GM18498 (cell line): ENCODE results near the gene ARHGAP26.

Experiments used
- ATAC-seq: cut with Tn5 transposase; IDR thresholded peaks from one replicate; pipeline ENCODE4 v1.9.1; 2021; ENCODE audit warnings: mild to moderate bottlenecking, moderate library complexity; ENCODE audit not compliant: unreplicated experiment

Gene ARHGAP26

DNA sequence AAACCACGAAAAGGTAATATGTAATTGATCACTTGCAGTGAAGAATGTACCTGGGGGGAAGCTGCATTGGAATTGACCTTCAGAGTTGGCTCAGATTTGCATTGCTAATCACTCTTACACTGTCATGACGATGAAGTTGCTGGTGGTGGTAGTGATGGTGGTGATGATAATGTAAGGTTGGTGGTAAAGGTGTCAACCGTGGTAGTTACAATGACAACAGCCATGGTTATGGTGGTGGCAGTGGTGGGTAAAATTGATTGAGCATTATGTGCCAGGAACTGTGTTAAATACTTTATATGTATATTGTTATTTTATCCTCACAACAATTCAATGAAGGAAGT, 350.9 kb downstream of the ARHGAP26 start:
- no peak for ATAC-seq

DNA sequence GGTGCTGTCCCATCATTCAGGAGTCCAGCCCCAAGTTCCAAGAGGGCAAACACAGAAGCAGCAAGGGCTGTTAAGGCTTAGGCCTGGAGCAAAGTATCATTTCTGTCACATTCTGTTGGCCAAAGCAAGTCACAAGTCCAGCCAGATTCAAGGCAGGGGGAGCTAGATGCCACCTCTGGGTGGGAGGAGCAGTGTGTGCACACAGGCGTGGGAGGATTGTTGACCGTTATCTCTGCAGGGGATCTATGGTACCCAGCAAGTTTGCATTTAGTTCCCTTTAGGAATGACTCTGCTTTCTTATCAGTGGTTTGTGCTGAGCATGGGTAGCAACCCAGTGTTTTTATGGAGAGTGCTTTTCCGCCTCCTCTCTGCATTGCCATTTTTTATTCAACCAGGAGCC, 354.4 kb downstream of the ARHGAP26 start:
- no peak for ATAC-seq

DNA sequence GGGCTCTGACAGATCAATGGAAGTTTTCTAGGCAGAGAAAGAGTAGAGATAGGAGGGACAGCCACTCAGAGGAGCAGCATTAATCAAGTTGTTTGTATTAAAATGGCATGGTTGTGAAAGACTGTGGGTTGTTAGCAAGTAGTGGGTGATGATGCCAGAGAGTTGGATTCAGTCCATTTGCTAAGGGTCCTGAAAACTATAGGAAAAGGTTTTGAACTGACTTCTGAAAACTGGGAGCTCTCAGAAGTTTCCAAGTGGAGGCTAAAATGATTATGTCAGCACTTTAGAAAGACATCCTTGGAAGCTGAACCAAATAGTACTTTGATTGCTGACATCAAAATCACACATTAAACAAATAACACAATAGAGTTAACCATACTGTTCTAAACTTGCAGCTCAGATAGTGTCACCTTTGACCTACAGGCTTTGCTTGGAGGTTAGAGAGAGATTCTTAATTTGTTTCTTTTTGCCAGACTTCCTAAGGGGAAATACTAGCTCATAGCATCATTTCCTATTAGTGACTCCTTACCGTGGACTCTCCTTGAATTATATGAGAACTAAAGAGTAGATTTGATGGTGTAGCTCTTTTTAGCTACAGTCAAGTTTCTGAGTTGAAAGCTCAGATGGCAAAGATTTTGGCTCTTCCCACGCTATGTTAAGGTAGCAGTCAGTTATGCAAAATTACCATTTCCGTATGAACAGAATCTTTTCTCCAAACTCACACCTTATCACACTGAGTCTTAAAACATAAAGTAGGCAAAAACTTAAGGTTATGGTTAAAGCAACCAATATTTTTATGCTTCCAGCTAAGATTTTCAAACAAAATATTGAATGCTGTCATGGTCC, 356.2 kb downstream of the ARHGAP26 start:
- no peak for ATAC-seq

DNA sequence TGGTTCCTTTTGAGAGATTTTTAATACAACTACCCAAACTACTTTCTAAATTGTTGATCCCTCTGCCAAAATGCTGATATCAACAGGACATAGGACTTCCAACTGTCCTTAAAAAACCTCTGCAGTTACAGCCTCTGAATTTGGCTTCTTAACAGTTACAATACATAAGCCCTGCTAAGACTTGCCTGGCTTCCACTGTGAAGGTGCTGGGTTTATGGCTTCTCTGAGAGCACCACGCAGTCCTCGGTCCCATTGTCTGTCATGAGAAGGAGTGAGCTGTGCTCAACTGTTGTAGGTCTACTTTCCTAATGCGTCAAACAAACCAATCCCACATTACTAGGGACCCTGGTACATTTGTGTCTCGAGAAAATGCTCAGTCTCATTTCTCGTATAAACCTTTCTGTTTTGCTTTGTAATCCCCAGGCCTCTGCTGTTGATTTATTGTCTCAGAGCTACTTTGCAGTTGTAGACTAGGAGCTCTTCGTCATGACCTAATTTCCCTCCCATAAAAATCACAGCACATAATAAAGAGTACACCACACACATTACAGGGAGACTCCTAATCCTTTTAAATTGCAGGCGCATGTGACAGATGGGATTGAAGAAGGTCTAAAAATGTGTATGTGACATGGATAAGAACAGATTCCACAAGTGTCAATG, 358.4 kb downstream of the ARHGAP26 start:
- ATAC-seq = no peak

DNA sequence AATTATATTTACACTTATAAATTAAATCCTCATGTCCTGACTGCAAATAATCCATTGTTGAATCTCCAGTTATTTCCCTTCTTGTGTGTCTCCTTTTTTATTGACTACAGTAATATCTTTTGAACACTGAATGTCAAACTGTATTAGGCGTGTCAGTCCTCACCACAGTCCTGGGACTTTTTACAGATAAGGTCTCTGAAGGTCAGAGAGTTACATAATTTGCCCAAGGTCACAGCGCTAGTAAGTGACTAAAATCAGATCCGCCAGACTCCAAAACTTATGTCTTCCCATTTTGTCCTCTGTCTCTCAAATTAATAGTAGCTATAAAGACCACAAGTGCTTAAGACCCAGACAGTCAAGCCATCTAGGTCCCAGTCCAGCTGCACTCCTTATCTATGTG, 359.0 kb downstream of the ARHGAP26 start:
- ATAC-seq = no peak

DNA sequence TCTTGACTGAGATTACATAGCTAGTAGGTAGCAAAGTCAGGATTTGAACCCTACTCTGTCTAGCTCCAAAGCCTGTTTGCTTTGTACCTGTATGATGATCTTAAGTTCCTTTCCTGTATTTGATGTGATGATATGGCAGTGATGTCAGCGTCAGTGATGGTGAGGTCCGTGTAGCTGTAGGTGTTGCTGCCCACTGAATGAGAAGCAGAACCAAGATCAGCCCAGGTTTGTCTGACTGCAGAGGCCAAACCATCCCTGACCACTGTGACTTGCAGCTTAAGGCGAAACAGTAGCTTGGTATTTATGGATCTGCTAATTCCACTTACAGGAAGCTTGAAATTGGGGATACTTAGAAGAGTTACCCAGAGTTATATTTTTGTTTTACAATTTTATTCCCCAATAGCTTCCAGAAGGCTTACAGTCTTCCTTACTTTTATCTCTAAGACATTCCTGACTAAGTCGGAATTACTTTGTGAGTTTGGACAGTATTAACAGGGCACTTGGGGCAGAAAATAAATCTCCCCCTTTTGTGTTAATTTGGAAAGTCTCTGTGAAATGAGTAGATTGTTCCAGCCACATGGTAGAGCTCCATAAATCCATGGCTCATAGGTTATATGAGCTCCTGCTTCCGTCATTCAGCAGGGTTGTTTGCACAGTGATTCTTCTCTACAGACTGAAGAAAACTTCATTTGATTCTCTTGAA, 359.9 kb downstream of the ARHGAP26 start:
- ATAC-seq = no peak

DNA sequence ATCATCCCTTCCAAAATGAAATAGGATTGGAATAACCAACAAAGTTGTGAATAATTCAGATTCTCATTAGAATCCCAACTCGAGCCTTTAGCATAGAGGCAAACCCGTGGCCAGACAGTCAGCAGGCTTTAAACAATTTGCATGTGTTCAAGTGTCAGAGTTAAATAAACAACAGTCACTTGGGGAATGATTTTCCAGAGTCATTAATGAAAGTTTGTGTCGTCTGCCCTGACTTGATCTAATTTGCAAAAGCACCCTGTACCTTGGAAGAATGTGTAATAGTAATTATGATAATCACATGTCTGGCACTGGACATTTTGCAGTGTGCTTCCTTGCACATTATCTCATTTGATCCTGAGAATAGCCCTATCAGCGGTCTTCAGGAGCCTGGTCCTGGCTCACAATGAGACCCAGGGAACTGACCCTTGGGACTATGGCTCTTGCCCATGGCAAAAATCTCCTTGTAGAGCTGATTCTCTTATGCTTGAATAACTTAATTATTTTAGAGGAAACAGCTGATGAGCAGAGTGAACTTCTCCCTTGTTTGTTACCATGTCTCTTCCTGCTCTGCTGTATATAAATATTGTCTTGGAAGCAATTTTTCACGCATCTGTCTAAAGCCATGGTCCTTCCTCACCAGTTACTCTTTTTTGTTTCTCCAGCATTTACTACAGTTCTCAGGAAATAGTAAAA, 360.6 kb downstream of the ARHGAP26 start:
- ATAC-seq = no peak

DNA sequence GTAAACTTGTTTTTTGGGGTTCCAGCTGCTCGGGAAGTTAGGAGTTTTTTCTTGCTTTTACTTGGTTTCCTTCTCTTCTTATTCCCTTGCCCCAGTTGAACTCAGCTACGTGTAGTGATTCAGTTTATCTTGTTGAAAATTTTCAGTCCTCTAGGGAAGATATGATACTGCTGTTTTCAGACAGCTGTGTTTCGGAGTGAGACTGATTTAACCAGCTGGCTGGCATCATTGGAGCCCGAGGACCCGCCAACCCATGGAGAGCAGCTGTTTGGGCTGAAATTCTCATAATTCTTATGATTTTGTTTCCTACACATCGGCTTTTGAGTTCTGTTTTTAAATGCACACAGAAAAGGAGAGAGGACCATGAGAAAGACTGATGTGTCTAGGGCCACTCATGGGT, 361.8 kb downstream of the ARHGAP26 start:
- ATAC-seq = no peak

DNA sequence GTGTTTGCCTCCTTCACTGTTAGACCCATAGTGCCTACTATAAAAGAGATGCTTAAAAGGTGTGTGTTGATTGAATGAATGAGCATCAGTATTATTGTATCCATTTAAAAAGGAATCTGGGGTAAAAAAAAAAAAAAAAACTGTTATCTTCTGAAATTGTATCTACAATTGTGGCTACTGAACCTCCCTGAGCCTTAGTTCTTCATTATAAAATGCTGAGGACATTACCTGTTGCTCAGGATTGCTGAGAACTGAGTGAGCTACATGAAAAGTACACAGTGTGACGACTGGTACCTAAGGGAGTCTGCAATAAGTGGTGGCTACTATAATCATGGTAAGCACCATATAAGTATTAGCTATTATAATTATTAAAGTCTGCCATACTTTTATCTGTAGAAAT, 362.6 kb downstream of the ARHGAP26 start:
- no peak for ATAC-seq

DNA sequence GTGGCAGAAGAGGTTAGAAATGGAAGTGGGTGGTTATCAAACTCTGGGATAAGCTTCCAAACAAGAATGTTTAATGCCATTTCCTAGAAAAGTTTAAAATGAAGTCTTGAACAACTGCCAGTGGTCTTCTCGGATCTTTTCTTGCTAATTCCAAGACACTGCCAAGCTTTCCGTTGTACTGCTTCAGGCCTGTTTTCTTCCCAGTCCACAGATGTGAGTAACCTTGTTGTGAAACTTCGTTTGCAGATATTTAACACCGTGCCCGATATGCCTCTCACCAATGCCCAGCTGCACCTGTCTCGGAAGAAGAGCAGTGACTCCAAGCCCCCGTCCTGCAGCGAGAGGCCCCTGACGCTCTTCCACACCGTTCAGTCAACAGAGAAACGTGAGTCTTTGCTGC, 363.5 kb downstream of the ARHGAP26 start:
- ATAC-seq = no peak

DNA sequence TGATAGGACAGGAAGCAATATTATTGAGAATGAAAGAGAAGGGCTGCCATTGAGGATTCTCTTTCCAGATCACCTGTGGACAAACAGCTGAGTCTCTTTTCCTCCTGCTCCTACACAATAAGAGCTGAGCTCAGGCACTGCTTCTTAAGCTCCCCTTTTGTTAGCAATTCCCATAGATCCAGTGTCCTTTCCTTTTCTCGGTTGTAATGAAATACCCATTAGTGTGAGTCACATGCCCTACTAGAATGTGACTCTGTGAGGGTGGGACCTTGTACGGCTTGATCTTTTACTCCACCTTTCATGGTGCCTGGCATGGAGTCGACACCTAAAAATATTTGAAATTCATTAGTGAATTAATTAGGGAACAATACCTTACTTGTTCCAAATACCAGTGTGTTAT, 364.1 kb downstream of the ARHGAP26 start:
- no peak for ATAC-seq

DNA sequence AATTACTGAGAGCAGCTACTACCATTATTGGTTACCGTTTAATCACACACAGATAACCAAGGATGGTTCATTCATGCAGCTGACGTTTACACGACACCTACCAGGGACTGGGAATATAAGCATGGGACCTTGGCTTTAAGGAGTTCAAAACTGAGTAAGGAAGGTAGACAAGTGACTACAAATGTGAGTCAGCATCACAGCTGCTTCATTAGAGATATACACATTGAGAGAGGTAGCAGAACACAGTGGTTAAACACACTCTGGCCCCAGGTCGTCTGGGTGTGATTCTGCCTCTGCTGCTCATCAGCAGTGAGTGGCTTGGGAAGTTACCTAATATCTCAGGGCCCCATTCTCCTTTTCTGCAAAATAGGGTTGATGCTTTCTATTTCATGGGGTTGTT, 364.7 kb downstream of the ARHGAP26 start:
- ATAC-seq = peak; percentile 59

DNA sequence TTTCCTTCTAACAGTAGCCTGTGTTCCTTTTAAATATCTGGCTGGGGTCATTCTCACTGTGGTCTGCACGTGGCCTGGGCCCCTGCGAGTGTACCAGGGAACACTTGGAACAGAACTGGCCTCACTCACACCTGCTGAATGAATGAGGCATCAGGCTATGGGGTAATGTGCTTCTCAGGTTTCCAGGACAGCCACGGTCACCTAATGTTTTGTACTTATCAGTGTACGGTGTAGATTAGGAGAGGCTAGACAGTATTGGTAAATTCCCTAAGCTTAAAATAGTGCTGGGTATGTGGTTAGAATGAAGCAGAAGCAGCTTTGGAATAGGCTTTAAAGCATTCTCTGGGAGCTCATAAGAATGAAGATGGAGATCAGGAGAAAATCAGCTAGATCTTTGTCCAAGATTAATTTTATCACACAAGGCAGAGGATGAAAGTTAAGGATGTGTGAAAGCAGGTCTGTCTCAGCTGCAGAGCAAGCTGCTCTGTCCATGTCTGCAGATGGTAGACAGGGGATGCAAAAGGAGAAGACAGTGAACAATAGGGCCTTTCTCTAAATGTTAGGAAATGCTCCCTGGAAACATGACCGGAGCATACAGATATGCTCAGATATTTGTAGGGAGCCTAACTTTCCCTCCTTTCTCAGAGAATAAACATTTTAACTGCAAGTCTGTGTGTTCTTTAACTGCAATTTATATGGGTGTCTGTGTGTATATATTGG, 365.8 kb downstream of the ARHGAP26 start:
- no peak for ATAC-seq

DNA sequence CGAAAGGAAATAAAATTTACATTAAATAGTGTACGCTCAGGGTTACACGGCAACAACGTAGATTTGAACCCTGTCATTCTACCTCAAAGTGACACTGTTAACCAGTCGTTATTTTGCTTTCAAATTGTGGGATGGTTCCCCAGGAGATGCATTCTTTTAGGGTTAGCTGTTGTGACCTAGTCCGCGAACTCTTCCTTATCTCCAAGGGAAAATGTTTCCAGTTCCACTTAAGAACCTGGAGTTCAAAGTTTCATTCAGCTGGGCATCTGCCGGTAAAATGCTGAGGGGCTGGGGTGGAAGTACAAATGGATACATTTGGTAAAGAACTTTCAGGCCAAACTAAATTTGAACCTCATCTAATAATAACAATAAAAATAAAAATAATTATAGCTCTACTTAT, 368.7 kb downstream of the ARHGAP26 start:
- ATAC-seq = no peak

DNA sequence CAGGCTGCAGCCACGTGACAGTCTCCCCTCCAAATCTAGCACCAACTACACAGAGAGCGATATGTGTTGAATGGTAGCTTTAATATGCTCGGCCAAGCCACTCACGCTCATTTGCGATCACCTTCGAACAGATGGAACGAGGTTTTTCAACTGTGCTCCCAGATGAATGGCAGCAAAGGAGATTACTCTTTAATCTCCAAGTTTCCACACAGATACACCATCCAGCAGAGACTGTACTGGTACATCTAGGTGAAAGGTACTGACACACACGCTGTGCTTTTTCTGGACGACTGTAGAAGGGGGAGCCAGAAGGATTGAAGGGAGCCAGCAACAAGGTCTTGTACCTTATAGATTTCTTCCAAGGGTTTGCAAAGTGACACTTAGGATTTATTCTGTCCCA, 369.4 kb downstream of the ARHGAP26 start:
- ATAC-seq = no peak

DNA sequence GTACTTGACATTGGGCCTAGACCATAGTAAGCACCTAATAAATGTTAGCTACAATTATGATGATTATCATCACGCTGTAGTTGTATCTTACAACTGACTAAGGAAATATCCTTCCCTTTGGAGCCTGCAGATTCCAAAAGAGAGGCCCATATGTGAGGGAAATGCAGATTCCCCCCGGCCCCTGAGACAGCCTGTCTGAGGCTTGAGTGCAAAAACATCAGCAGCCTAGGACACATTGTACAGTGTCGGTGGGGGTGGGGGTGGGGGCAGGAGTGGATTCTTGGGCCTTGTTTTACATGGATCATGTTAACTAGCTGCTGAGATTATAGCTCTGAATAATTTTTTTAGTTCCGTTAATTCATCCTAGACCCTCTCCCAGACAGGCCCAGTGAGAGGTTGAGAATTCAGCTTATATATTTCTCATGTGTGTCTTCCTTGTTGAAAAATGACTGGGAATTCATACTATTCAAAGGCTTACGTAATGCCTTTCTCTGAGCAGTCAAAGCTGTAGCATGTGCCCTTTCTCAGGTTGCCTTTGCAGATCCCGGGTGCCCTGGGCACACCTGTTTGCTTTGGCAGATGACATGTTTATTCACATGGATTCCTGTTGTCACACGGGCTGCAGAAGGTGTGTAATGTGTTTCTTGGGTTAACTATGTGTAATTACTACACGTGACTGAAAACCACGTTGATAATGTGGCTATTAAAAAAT, 370.5 kb downstream of the ARHGAP26 start:
- ATAC-seq = no peak

DNA sequence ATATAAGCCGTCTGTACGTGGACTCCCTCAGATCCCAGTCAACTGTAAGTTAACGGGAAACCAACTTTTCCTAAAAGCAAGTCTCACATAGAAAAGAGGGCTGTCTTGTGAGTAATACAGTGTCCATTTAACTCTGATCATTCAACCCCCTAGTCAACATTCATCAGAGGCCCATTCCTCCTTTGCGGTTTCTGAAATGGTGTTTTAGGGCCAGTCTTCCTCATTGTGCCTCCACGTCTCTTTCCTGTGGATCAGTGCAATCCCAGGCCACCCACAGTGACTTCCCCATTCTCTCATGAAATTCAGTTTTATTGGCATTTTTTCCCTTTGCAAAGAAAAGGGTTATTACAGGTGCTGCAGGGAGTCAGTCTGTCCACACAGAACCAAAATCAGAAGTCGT, 371.5 kb downstream of the ARHGAP26 start:
- no peak for ATAC-seq

DNA sequence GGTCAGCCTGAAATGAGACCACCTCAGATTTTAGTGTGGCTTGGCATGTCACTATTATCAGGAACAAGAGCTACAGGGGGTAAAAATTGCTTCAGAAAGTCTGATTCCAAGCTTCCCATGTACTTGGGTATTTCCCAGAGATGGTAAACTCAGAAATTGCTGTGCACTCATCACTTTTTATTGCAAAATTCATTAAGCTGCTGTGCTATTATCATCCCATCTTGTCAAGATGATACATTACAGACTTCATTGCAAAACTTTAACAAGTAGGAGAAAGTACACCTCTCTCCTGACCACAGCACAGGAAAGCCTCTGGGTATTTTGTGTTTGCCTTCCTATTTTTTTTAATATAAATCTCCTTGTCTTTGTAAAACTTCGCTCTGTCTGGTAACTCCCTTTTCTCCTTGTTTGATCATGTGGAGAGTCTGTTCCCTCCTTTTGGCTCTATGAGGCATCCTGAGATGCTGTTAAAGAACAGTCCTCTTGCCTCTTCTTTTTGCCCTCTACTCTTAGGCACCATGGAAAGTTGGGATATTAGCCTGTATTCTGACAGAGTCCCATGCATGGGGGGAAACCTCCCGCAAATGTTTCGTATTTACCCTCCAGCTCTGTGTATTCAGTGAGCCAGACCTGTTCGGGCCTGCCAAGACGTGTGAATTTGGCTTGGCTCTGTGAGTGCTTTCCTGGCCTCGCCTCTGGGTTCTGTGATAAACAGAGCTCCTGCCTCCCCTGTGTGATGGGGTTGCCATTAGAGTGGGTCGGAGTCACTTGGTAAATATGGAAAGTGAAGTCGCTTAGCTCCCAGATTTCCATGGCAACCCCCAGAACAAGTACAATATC, 372.6 kb downstream of the ARHGAP26 start:
- ATAC-seq = no peak

DNA sequence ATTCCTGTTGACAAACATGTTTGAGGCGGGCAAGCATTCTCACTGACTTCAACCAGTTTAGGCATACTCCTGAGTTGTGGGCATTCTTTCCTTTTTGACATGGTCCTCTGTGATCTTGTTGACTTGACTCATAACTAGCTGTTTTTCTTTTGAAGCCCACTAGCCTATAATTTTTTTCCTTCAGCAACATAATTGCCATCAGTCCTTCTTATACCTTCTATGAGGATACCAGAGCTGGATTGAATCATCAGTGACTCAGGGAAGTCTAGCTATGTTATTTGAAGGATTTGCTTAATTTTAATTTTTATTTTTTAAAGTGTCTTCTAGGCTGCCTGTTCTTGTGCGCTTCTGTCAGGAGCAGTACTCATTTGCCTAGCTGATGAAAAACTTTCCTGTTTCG, 373.8 kb downstream of the ARHGAP26 start:
- ATAC-seq = no peak
